Subcutaneous adipose tissue (tissue), 4 donors: Measurements from ENCODE around the gene GRAMD2B. TPM values are rescaled to one million over a fixed set of nuclear protein-coding genes. Genes with fewer than 3 reads are reported as not detected.

Experiments used
- CTCF ChIP-seq: fragments of 450-650 bp; IDR thresholded peaks from one replicate; pipeline ENCODE4 v1.5.1; 2016; ENCODE audit warnings: low read depth, mild to moderate bottlenecking, control low read depth, antibody characterized with exemption, moderate library complexity
- total RNA-seq, 4 donors: library from RNA; depleted of rRNA; stranded (reverse); fragments of >200 nt; gene quantifications; one replicate each; pipeline ENCODE4 v1.1.0, GENCODE V29; 2016

Gene GRAMD2B
- total RNA-seq, 4 donors from 2014 or later = 30.3 to 50.9 (median 32.7) TPM

GRCh38 chr5:126435261-126435660, 12.1 kb downstream of the GRAMD2B start:
- no peak for TF ChIP-seq CTCF

GRCh38 chr5:126435714-126436113, 12.5 kb downstream of the GRAMD2B start:
- no peak for TF ChIP-seq CTCF

GRCh38 chr5:126437721-126438120, 14.5 kb downstream of the GRAMD2B start:
- no peak for TF ChIP-seq CTCF

GRCh38 chr5:126438267-126438666, 15.1 kb downstream of the GRAMD2B start:
- TF ChIP-seq CTCF = no peak

DNA sequence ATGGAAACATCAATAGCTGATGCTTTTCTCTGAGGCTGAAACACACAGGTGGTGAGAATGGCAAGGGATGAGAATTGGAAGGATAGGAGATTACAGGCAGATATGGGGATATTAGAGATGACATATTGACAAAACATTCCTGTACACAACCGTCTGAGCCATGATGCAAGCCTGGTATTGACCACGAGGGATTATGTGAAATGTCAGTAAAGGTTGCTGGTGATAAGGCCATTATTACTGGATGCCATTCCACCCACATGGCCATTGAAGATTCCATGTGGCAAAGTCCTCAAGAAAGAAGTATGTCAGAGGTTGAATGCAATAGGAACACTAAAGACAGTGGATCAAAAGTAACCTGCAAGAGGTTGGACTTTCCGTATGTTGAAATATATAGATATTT, 15.7 kb downstream of the GRAMD2B start:
- TF ChIP-seq CTCF = no peak

DNA sequence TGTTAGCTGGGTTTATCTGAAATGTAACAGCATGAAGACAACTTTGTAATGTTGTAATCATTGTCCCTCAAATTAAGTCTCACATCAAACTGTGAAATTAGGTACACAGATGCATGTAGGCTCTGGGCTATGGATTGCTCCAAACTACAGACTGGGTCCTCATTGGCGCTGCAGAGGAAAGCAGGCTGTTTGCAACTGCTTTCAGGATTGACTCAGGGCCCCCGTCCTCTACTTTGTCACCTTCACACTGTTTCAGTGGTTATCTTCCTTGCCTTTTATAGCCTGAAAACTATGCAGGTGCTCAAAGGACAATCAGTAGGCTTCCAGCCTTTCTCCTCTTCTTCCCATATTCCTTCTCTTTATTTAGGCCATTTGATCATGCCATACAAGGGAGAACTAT, 18.0 kb downstream of the GRAMD2B start:
- no peak for TF ChIP-seq CTCF

DNA sequence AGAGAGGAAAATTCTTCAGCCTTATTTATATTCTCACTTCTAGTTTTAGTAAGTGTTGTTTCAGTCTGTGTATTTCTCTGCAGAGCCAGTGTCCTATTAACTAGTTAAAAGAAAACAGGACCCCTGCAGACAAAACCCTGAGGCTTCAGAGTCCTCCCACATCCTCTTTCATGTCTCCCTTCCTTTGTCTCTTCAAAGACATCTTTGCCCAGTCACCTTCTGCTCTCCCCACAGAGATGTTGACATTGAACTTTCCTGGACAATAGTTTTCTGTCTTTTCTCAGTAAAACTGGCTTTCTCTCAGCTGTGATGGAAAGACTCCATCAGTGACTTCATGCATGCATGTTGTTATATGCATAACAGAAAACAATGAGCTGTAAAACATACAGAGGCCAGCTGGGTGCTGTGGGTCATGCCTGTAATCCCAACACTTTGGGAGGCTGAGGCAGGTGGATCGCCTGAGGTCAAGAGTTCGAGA, 20.2 kb downstream of the GRAMD2B start:
- no peak for TF ChIP-seq CTCF
